ENCODE measurements around the gene ANKRD44.
"Not testable (repeated sequence)": the region's sequence is repeated elsewhere in the genome, so short reads cannot be mapped to it uniquely, and the experiment has no call there.

Gene ANKRD44

GRCh38 chr2:197310271-197310985 is at the start of gene ANKRD44:
TSS of gene ANKRD44 (minus strand) at chr2:197310780. CDS start at chr2:197310604, 176 bp downstream.
- DNase-seq: peak; percentile 91

DNA sequence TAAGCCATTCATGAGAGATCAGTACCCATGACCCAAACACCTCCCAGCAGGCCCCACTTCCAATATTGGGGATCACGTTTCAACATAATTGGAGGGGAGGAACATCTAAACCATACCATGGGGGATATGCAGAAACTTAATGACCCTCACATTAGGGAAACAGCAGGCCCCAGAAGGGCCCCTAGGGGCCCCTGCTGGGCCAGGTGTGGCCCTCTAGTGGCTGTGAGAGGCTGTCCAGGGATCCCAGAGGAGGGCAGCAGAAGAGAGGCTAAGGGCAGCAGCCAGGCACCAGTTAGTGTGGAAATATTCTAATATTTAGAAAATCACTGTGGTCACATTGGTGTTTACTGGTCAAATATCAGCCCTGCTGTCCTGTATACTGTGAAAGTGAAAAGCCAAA is 49.3 kb upstream of the ANKRD44 start:
- DNase-seq: no peak

DNA sequence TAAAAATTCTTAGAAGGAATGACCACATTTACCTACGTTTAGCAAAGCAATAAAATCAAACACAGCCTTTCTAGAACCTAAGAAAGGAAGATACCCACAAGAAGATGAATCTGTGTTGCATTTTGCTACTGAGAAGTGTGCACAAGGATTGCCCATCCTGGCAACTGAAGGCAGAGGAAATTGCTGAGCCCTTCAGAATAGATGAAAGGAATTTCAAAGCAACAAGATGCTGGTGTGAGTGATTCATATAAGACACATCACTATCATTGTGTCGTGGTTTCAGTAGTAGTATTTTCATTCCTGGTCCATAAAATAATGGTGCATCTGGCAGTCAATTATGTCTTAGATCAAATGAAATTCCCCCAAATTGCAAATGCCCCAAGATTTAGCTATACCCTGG is 48.4 kb upstream of the ANKRD44 start:
- no peak for DNase-seq

DNA sequence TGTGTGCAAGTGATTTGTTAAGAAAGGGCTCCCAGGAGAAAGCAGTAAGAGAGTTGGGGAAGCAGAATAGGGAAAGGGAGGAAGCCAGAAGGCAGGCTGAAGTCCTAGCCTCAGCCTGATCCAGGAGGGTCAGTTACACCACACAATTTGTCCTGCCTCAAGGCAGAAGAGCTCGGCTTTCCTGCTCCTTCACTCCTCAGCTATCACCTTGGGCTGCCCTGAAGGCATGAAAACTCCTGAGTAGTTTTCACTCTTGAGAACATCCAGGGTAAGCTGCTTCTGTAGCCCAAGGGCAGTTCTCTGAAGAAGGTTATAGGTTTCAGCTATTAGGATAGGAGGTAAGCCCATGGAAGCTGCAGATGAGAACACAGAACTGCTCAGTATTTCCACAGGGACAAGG is 47.4 kb upstream of the ANKRD44 start:
- no peak for DNase-seq

DNA sequence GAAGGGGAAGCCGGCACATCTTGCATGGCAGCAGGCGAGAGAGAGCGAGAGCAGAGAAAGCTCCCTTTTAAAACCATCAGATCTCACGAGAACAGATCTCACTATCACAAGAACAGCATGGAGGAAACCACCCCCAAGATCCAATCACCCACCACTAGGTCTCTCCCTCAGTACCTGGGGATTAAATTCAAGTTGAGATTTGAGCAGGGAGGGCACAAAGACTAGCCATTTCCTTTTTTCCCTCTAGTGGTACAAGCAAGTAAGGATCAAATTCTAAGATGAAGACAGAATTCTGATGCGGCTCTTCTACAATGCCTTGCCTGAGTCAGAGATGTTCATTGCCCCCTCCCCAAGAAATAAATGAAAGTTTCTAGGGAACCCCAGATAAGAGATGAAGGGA is 45.6 kb upstream of the ANKRD44 start:
- peak; percentile 24 for DNase-seq

- DNase-seq: no peak
These were observed 43.6 kb upstream of the ANKRD44 start for GRCh38 chr2:197354169-197354558.

DNA sequence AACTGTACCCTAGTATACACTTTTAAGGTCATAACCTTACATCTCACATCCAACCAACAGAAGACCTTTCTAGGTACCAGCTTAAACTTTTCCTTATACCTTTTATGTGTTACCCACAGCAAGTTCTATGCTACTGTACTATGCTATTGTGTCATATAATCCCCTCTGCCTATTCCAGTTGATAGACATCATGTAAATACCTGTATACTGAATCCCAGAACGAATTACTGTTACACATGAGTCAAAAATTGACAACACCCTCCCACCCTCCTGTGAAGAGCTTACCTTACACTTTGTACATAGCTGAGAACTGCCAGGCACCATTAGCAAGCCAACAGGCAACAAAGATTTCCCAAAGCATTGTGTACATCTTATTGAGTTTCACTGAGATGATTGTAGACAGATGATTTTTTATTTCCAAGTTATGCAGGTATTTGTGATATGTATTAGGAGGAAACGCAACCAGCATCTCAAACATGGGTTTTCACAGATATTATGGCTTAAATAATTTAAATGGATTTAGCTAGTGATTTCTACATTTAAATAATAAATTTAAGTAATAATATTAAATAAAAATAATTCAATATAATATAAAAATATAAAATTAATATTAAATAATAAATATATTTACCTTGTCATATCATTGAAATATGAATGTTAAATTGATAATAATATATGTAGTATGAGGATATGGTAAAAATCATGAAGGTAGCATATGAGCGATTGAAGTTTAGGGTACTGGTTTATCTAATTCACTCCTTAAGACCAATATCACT is 43.0 kb upstream of the ANKRD44 start:
- DNase-seq: no peak

DNA sequence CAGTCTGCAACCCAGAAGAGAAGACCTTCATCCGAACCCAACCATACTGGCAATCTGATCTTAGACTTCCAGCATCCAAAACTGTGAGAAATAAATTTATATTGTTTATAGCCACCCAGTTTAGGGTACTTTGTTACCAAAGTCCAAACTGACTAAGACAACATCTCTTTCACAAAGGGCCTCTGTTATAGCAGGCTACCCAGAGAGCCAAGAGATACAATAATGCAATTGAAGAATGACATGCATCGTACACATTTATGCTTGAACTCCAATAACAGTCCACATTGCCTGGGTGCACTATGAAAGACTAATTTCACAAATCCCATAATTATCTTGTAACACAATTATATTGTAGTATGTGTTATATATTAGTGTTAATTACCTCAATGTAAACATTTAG is 39.1 kb upstream of the ANKRD44 start:
- DNase-seq: no peak

GRCh38 chr2:197348721-197349360 is 38.3 kb upstream of the ANKRD44 start:
- DNase-seq: no peak

DNA sequence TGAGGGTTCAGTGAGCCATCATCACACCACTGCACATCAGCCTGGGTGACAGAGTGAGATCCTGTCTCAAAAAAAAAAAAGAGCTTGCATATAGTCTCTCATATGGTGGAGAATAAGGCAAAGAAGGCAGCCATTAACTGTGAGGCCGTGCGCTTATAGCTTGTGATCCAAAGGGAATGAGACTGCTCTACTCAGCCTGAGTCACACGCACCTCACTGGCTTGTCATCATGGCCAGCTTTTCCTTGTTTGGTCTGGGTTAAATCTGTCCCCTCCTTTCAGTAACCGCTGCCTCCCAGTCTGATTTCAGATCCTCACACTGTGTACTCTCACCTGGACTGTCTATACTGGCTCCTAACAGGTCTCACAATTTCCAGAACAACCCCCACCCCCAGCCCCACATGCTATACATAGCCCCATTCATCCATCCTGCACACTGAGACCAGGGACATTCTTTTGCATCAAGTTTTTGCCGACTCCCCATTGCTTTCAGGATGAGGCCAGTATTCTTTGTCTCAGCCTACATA is 35.3 kb upstream of the ANKRD44 start:
- DNase-seq: no peak

DNA sequence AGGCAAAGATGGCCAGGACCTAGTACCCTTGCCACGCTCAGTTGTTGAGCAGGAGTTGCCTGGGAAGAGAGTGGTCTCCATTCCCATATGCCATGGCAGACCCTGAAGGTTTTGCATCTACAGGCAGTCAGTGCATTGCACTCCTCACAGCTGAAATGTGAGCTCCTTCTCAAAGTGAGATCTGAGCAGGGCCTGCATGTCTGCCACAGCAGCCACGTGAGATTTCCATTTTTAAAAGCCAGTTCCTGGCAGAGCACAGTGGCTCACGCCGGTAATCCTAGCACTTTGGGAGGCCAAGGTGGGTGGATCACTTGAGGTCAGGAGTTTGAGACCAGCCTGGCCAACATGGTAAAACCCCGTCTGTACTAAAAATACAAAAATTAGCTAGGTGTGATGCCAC is 33.4 kb upstream of the ANKRD44 start:
- not testable (repeated sequence) for DNase-seq

- DNase-seq: no peak
These were observed 30.0 kb upstream of the ANKRD44 start for GRCh38 chr2:197340591-197340990.

- no peak for DNase-seq
These were observed 29.1 kb upstream of the ANKRD44 start for GRCh38 chr2:197339496-197340220.

GRCh38 chr2:197339016-197339415 is 28.4 kb upstream of the ANKRD44 start:
- no peak for DNase-seq

DNA sequence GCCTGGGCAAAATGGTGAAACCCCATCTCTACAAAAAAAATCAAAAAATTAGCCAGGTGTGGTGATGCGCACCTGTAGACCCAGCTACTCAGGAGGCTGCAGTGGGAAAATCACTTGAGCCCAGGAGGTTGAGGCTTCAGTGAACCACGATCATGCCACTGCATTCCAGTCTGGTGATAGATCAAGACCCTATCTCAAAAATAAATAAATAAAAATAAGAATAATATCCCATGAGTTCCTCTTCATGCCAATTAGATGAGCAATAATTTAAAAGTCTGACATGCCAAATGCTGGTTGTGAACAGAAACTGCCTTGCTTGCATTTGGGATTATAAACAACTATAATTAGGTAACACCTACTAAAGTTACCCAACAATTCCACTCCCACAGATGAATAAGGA is 22.1 kb upstream of the ANKRD44 start:
- DNase-seq: no peak

GRCh38 chr2:197328461-197328860 is 17.9 kb upstream of the ANKRD44 start:
- DNase-seq: no peak

GRCh38 chr2:197327472-197328098 is 17.0 kb upstream of the ANKRD44 start:
- DNase-seq: no peak

GRCh38 chr2:197327073-197327471 is 16.5 kb upstream of the ANKRD44 start:
- DNase-seq: no peak

GRCh38 chr2:197324801-197325200 is 14.2 kb upstream of the ANKRD44 start:
- DNase-seq: no peak

- peak; percentile 25 for DNase-seq
These were observed 12.4 kb upstream of the ANKRD44 start for GRCh38 chr2:197322724-197323720.

GRCh38 chr2:197322143-197322542 is 11.6 kb upstream of the ANKRD44 start:
- no peak for DNase-seq

Measured in CD4-positive, alpha-beta T cell treated with Interleukin-12 subunit alpha and Interleukin-12 subunit beta, for 1 hour (primary cell).